ENCODE results near the gene ROR1.
"Not testable (repeated sequence)": the region's sequence is repeated elsewhere in the genome, so short reads cannot be mapped to it uniquely, and the experiment has no call there.

Gene ROR1

GRCh38 chr1:63810936-63811469 is 37.2 kb downstream of the ROR1 start:
- DNase-seq (ENCODE audit: low read depth) = no peak
- TF ChIP-seq POLR2A (IDR thresholded peaks at IDR 0.05; ENCODE audit: extremely low read depth, insufficient read length) = no peak
- TF ChIP-seq MYC (IDR thresholded peaks at IDR 0.05; ENCODE audit: low read depth, low read length) = no peak
- no peak for TF ChIP-seq CTCF (IDR thresholded peaks at IDR 0.05; ENCODE audit: low read depth, low read length)
- TF ChIP-seq MAX (IDR thresholded peaks at IDR 0.05; ENCODE audit: low read depth, low read length) = no peak
- H3K4me3 ChIP-seq (ENCODE audit: low read depth, low read length) = no peak overlapping the region

- H3K4me3 ChIP-seq (ENCODE audit: low read depth, low read length) = no peak overlapping the region
- TF ChIP-seq POLR2A (IDR thresholded peaks at IDR 0.05; ENCODE audit: extremely low read depth, insufficient read length) (no peak), CTCF (IDR thresholded peaks at IDR 0.05; ENCODE audit: low read depth, low read length) (no peak), MYC (IDR thresholded peaks at IDR 0.05; ENCODE audit: low read depth, low read length) (no peak), MAX (IDR thresholded peaks at IDR 0.05; ENCODE audit: low read depth, low read length) (no peak)
Measured at GRCh38 chr1:63812071-63812700, 38.4 kb downstream of the ROR1 start.

GRCh38 chr1:63813829-63814277 is 40.0 kb downstream of the ROR1 start:
- TF ChIP-seq POLR2A (IDR thresholded peaks at IDR 0.05; ENCODE audit: extremely low read depth, insufficient read length) (no peak), MAX (IDR thresholded peaks at IDR 0.05; ENCODE audit: low read depth, low read length) (no peak), CTCF (IDR thresholded peaks at IDR 0.05; ENCODE audit: low read depth, low read length) (no peak)
- no peak overlapping the region for H3K4me3 ChIP-seq (ENCODE audit: low read depth, low read length)
- no peak for DNase-seq (ENCODE audit: low read depth)

More at GRCh38 chr1:63812071-63812700, 38.4 kb downstream of the ROR1 start:
- DNase-seq (ENCODE audit: low read depth) = no peak

GRCh38 chr1:63816217-63816815 is 42.5 kb downstream of the ROR1 start:
- not testable (repeated sequence) for H3K4me3 ChIP-seq (ENCODE audit: low read depth, low read length); DNase-seq (ENCODE audit: low read depth)

GRCh38 chr1:63817152-63817667 is 43.4 kb downstream of the ROR1 start:
- no peak overlapping the region for H3K4me3 ChIP-seq (ENCODE audit: low read depth, low read length)
- no peak for DNase-seq (ENCODE audit: low read depth)
- TF ChIP-seq POLR2A (IDR thresholded peaks at IDR 0.05; ENCODE audit: extremely low read depth, insufficient read length) = no peak

- TF ChIP-seq MAX (IDR thresholded peaks at IDR 0.05; ENCODE audit: low read depth, low read length) (no peak), MYC (IDR thresholded peaks at IDR 0.05; ENCODE audit: low read depth, low read length) (no peak), POLR2A (IDR thresholded peaks at IDR 0.05; ENCODE audit: extremely low read depth, insufficient read length) (no peak), CTCF (IDR thresholded peaks at IDR 0.05; ENCODE audit: low read depth, low read length) (no peak)
- no peak for DNase-seq (ENCODE audit: low read depth)
- H3K4me3 ChIP-seq (ENCODE audit: low read depth, low read length) = no peak overlapping the region
Measured at GRCh38 chr1:63817700-63818099, 43.9 kb downstream of the ROR1 start.
